NCI-H2196 (cell line): ENCODE measurements around the gene CRTC3.
A peak's percentile ranks its signal among the peaks of the same experiment; 100 is the strongest.

Experiments
- DNase-seq: peaks from one replicate; lab custom pipeline; 2025; ENCODE audit not compliant: unreplicated experiment; lab: John Stamatoyannopoulos, UW

Gene CRTC3

DNA sequence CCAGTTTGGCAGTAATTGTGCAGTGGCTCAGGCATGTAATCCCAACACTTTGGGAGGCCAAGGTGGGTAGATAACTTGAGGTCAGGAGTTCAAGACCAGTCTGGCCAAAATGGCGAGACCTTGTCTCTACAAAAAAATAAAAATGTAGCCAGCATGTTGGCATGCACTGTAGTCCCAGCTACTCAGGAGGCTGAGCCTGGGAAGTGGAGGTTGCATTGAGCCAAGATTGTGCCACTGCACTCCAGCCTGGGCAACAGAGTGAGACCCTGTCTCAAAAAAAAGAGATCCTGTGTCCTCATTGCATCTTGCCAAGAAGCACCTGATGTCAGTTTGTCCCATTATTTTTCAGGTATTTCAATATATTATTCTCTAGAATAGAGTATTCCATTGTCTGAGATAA is 61.8 kb downstream of the CRTC3 start:
- DNase-seq, result no peak

- no peak for DNase-seq
Observed at GRCh38 chr15:90592131-90592881, 62.6 kb downstream of the CRTC3 start.

DNA sequence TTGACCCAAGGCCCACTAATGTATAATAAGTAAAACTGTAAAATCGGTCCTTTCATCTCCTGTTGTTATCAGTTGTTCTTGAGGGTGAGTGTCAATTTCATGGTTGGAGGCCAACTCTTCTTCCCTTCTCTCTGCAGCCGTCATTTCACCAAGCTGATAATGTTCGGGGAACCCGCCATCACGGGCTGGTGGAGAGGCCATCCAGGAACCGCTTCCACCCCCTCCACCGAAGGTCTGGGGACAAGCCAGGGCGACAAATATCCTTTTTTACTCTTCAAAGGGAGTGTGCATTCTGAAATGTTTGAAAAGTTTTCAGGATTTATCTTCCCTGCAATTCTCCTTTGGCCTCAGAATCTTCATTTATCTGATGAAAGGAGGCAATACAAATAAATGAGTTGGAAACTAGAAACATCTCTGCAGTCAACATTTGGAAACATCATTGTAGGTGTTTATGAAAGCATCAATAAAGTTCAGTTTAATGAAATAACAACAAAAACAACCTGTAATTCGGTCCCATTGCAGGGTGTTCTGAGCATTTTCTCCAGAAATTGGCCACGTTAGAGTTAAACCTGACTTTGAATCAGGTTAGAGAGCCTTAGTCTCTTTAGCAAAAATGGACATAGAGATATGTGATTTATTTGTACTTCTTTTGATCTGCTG is 63.9 kb downstream of the CRTC3 start:
- no peak for DNase-seq

DNA sequence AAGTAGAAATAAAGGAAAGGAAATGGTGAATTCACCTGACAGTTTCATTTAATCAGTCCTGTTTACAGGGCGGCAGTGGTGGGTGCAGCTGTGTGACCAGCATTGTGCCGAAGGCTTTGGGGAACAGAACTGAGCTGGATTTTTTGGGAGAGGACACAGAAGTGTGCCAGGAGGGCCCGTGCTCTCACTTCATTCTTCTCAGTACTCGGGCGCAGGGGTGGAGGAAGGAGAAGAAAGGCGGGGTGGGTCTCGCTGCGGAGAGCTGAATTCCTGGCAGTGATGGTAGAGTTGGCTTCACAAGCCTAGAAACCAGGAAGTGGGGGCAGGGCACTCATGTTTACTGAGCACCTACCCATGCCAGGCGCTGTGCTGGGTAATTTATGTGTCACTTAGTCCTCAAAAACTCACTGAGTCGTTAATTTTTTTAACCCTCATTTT is 64.6 kb downstream of the CRTC3 start:
- DNase-seq, result peak; percentile 67

GRCh38 chr15:90595763-90596155 is 66.0 kb downstream of the CRTC3 start:
- DNase-seq, result no peak

- DNase-seq, result no peak
Observed at GRCh38 chr15:90596943-90597342, 67.2 kb downstream of the CRTC3 start.

DNA sequence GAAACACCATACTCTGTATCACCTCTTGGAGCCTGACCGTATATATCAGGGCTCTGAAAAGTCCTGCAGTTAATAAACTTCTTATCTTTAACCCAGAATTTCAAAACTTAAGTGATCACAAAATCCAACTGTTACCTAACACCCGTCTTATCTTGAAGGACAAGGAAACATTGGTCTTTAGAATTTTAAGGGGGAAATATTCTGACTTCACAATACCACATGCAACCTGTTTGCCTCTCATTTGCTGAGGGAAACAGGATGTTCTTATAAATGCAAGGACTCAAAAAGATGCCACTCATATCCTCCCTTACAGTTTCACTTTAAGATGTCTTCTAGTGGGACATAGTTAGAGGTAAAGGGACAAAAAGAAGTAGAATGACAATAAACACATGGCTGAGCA is 67.9 kb downstream of the CRTC3 start:
- DNase-seq, result no peak

GRCh38 chr15:90598031-90598577 is 68.4 kb downstream of the CRTC3 start:
- DNase-seq, result no peak

DNA sequence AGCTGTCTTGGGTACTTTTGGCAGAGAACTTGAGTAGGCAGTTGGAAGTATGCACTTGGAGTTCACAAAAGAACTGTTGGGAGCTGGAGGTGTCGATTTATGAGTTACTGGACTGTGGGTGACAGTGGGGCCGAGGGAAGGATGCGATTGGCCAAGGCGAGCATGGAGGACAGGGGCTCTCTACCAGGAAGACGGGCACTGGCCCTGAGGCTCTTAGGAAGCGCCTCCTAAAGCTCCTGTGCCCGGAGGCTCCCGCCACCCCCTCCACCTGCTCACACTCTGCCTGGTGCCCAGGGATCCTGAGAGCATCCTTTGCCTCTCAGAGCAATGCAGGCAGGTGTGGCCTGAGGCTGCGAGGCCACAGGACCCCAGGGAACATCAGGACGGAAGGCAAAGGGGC is 69.0 kb downstream of the CRTC3 start:
- DNase-seq, result no peak

DNA sequence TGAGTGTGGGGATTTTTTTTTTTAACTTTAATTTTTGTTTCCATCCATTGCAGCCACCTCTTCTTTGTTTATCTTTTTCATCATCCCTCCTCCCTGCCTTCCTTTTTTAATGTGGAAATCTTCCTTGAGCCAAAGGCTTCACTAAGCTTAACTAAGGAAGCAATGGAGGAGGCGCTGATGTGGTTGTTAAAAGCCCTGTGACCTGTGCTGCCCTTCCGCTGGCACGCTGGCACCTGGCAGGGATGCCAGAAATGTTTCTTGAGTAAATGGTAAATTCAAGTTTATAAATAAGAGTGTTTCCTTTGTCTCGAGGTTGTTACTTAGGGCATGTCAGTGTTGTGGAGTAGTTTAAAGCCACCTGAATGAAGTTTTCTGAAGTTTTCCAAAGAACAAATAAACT is 69.4 kb downstream of the CRTC3 start:
- DNase-seq, result no peak

DNA sequence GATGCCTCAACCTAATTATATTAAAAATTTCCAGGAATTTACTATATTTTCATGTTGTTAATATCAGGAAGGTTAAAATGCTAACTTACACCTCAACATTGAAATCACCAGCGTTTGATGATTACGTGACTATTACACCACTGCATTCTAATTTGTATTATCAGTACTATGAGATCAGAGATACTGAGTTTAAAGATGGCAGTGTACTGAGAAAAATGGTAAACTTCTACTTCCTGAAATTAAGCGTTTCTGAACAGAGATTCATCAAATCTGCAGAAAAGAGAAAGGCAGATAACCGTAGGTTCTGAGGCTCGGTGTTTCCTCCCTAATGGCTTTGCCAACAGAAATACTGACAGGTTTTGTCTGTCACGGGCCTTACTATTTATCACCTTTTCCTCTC is 69.9 kb downstream of the CRTC3 start:
- no peak for DNase-seq

GRCh38 chr15:90600954-90601353 is 71.2 kb downstream of the CRTC3 start:
- no peak for DNase-seq

DNA sequence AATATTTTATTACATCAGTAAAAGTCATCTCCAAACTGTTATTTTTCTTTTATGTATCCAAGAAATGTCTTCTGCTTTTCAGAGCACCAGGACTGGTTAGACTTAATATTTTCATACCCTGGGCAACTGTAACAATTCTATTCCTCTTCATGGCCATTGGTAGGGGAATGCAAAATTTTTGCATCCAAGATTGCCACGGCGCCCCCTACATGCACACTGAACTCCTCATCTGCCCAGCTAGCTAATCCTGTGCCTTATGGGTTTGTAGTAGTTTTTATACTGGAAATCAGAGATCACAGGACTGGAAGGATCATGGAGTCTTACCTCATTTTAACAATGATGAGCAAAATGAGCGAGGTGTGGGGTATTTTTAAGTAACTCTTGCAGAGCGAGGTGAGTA is 74.2 kb downstream of the CRTC3 start:
- no peak for DNase-seq

DNA sequence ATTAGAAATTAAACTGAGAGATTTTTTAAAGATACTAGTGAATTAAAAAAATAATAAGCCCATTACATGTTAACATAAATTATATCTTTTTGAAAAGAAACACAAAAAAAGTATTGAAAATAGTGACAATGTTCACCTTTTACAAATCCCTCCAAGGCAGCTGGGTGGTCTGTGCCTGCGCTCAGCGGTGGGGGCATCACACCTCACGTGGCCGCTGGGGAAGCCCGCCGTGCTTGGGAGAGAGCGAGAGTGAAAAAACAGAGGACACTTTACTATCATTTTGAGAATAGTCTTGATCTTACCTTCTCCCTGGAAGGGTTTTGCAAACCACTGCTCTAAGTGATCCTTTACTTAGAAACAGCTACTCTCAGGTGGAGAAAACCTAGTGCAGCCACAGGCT is 76.9 kb downstream of the CRTC3 start:
- DNase-seq, result no peak

GRCh38 chr15:90607361-90607760 is 77.6 kb downstream of the CRTC3 start:
- peak; percentile 25 for DNase-seq

DNA sequence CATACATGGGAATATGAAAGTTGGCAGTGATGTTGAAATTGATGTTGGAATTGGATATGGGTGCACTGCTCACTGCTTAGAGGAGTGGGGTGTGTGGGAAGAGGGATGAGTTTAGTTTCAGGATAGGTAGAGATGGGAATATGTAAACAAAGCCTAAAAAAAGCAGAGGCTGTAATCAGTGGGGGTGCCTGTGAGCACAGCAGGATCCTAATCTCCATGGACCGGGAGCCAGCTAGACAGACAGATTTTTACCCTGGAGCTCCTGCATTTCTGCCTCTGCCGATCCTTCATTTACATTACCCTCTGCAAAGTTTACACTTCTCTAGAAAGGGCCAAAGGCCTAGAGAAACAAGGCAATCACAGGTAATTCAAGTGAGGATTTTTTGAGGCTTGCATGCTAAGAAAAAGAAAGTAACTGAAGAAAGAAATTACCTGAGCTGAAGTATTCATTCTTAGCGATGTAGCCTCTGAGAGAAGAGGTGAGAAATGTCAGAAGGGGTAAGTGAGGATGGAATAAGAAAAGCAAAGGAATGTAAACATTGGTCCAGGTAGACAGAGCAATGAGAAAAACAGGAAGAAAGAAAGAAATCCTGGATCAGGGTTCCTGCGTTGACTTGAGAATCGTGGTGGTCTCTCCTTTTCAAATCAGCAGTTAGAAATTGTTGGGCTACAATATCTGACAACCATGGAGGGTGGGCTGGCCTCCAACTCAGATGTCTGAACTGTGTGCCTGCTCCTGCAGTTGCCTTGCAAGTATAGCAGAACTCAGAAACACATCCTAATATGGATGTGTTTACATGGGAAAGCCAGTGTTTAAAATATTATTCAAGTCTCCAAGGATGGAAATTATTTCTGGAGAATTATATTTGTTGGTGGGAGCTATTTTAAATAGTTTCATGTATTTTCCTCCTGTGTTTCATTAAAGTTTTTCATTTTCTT is 79.8 kb downstream of the CRTC3 start:
- DNase-seq, result no peak

GRCh38 chr15:90610190-90610589 is 80.5 kb downstream of the CRTC3 start:
- no peak for DNase-seq

DNA sequence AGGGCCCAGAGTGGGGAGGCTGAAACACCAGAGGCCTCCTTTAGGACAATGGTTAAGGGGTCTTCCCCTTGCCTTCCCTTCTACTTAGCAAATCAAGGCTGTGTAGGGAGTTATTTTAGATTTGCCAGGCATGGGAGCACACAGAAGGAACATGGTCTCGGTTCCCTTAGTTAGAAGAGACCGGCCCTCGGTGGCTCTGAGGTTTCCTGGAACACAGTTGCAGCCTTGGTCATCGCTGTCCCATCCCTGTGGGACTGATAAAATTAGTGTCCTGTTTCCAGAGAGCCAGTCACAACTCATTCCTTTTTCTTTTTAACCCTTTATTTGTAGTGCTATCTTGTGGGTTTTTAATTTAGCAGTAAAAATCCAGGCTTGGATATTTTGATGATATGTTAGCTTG is 81.4 kb downstream of the CRTC3 start:
- no peak for DNase-seq

- no peak for DNase-seq
Observed at GRCh38 chr15:90617171-90617570, 87.4 kb downstream of the CRTC3 start.

- DNase-seq, result no peak
Observed at GRCh38 chr15:90617668-90618097, 88.0 kb downstream of the CRTC3 start.
